Kidney (tissue), 14 donors: ENCODE measurements around the gene NLK. TPM values are rescaled to one million over a fixed set of nuclear protein-coding genes. Genes with fewer than 3 reads are reported as not detected.

Source experiments
- DNase-seq, 5 donors: peaks; one replicate each; pipeline ENCODE4 v3.0.0-alpha.2; 2013 to 2020
- FAIRE-seq: peaks from 2 replicates; lab custom pipeline; 2012; peaks lifted over from hg19 to GRCh38; lab: Jason Lieb, UNC
- H3K27ac ChIP-seq, 2 donors: one replicate each; pipeline ENCODE4 v1.7.0; 2013; ENCODE audit warnings: low read depth in 2 of 2, low read length in 2 of 2, inconsistent platforms in 1 of 2
- H3K27me3 ChIP-seq: one replicate; pipeline ENCODE4 v1.7.1; 2013; ENCODE audit warnings: low read length, inconsistent platforms; ENCODE audit not compliant: control insufficient read depth, insufficient read depth
- H3K36me3 ChIP-seq, 3 donors: one replicate each; pipeline versions ENCODE4 v1.7.0 to v1.7.1; 2013; ENCODE audit warnings: low read length in 3 of 3, control low read depth in 1 of 3, inconsistent platforms in 1 of 3; ENCODE audit not compliant: insufficient read depth in 3 of 3, control insufficient read depth in 2 of 3
- H3K4me1 ChIP-seq, 3 donors: one replicate each; pipeline versions ENCODE4 v1.7.0 to v1.7.1; 2013; ENCODE audit warnings: low read length in 3 of 3, inconsistent platforms in 1 of 3, low read depth in 1 of 3; ENCODE audit not compliant: control insufficient read depth in 2 of 3, insufficient read depth in 2 of 3
- H3K4me3 ChIP-seq, 3 donors: one replicate each; pipeline versions ENCODE4 v1.7.0 to v1.8.1; 2013; ENCODE audit warnings: low read length in 3 of 3, control low read depth in 1 of 3, inconsistent platforms in 1 of 3
- H3K9ac ChIP-seq, 3 donors: one replicate each; pipeline versions ENCODE4 v1.7.0 to v1.7.1; 2013; ENCODE audit warnings: low read length in 3 of 3, control low read depth in 1 of 3, inconsistent platforms in 1 of 3
- H3K9me3 ChIP-seq, 3 donors: one replicate each; pipeline versions ENCODE4 v1.7.0 to v1.7.1; 2013; ENCODE audit warnings: low read length in 3 of 3, control low read depth in 1 of 3, inconsistent platforms in 1 of 3; ENCODE audit not compliant: control insufficient read depth in 2 of 3, insufficient read depth in 1 of 3
- intact Hi-C: fragments of 100-400 bp; cut with DNase I; formaldehyde crosslinking; loops from one replicate; pipeline ENCODE4 v1.11.1; 2022
- polyA plus RNA-seq: library from polyadenylated mRNA; stranded (reverse); fragments of 350-450 nt; fragmentation: Illumina TruSeq; extraction: RNeasy Lipid Tissue Mini Kit (QIAGEN cat#74804); gene quantifications from one replicate; pipeline ENCODE4 v1.2.3, GENCODE V29; 2014; ENCODE audit warnings: low read depth, low replicate concordance; ENCODE audit not compliant: insufficient read depth
- total RNA-seq: library from RNA; stranded (reverse); fragmentation: NEBNext Ultra II Directional; extraction: Animal tissue kit (Norgen Biotek cat#: 25700); gene quantifications from one replicate; pipeline ENCODE4 v1.2.1, GENCODE V29; 2021
- TF ChIP-seq, protein P1 (sequence below): IDR thresholded peaks from 3 replicates; pipeline ENCODE4 v1.5.1; 2012; ENCODE audit warnings: mild to moderate bottlenecking, moderate library complexity, borderline replicate concordance; ENCODE audit not compliant: insufficient read depth; ENCODE audit errors: extremely low read depth
- donor health status: control.
- donor health status: control.
- donor health status: control.
- donor health status: control.
- donor health status: control.
- donor health status: DM: yes; HTN: yes; CAD: no.
- donor health status: Normal renal cell carcinoma (clear cell type).

NLK gene
- total and polyA plus RNA-seq, 2 donors from 2014 or later = 20.2 to 31.3 TPM

DNA sequence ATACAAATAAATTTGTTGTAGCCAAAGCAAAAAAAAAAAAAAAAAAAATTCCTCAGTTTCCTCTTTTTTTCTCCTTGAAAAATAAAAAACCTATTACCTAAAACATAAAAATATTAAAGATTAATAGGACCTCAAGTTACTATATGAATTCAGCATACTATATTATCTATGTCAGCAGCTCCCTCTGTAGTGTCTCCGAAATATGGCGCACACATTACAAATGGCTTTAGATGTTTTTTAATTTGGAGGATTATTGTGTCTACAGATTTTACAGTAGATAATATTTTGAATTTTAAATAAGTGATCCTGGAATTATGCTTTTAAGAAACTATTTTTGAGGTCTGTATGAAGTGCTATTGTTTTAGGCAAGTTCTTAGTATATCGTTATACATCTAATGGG, 94.4 kb downstream of the NLK start:
- no peak overlapping the region for H3K9ac ChIP-seq
- FAIRE-seq = no peak
- no peaks in the 10 kb centered on the region for H3K4me1 ChIP-seq
- no peak overlapping the region for H3K4me3 ChIP-seq
- DNase-seq = no peak
- intact Hi-C loops = no loop called here
- TF ChIP-seq, protein P1, sequence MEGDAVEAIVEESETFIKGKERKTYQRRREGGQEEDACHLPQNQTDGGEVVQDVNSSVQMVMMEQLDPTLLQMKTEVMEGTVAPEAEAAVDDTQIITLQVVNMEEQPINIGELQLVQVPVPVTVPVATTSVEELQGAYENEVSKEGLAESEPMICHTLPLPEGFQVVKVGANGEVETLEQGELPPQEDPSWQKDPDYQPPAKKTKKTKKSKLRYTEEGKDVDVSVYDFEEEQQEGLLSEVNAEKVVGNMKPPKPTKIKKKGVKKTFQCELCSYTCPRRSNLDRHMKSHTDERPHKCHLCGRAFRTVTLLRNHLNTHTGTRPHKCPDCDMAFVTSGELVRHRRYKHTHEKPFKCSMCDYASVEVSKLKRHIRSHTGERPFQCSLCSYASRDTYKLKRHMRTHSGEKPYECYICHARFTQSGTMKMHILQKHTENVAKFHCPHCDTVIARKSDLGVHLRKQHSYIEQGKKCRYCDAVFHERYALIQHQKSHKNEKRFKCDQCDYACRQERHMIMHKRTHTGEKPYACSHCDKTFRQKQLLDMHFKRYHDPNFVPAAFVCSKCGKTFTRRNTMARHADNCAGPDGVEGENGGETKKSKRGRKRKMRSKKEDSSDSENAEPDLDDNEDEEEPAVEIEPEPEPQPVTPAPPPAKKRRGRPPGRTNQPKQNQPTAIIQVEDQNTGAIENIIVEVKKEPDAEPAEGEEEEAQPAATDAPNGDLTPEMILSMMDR = no peak
- peaks cover 0 to 3% (median 0%) of the 10 kb centered on the region in 3 donors for H3K36me3 ChIP-seq
- H3K27me3 ChIP-seq = no peaks in the 10 kb centered on the region
- H3K27ac ChIP-seq = no peak overlapping the region
- no peaks in the 10 kb centered on the region for H3K9me3 ChIP-seq

DNA sequence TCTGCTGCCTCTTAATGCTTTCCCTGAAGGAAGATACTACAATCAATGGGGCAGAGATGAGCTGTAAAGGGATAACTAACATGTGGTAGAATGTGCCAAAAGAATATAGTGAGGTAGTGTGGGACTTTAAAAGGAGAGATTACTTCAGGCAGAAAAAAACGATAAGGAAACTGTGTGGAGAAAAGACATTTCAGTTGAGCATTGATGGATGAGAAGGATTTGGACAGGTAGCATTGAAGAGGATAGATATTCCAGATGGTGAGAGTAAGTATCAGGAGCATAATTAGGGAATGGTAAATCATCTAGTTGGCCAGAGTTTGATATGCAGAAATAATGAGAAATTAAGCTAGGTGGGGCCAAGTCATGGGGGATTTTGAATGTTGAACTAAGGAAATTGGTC, 97.3 kb downstream of the NLK start:
- TF ChIP-seq, protein P1 = no peak
- H3K9me3 ChIP-seq = no peaks in the 10 kb centered on the region
- intact Hi-C loops = no loop called here
- H3K4me3 ChIP-seq = no peak overlapping the region
- H3K27me3 ChIP-seq = no peaks in the 10 kb centered on the region
- H3K27ac ChIP-seq = no peak overlapping the region
- H3K4me1 ChIP-seq = no peaks in the 10 kb centered on the region
- H3K36me3 ChIP-seq = no peaks in the 10 kb centered on the region
- no peak overlapping the region for H3K9ac ChIP-seq
- FAIRE-seq (no peak), DNase-seq (no peak)

DNA sequence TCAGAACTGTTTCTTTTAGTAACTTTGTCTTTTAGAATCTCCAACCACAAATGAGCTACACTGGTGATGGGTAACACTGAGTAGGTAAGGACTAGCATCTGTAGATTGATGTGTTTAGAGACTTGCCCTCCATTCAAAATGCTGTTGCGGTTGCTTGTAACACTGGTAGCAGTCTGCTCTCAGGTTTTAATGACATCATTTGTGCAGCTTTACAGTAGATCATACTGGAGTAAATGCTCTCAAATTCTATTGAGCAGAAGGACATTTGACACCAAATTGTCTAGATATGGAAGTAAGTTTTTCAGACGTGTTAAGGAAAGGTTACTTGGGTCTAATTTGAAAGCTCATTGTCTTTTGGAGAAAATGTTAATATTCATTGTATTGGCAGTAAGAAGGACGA, 98.8 kb downstream of the NLK start:
- H3K4me1 ChIP-seq = no peaks in the 10 kb centered on the region
- TF ChIP-seq, protein P1 = no peak
- no peak for FAIRE-seq
- no peak overlapping the region for H3K9ac ChIP-seq
- no peak for DNase-seq
- H3K27ac ChIP-seq = no peak overlapping the region
- no peaks in the 10 kb centered on the region for H3K36me3 ChIP-seq
- H3K9me3 ChIP-seq = no peaks in the 10 kb centered on the region
- intact Hi-C loops = no loop called here
- no peaks in the 10 kb centered on the region for H3K27me3 ChIP-seq
- H3K4me3 ChIP-seq = no peak overlapping the region

DNA sequence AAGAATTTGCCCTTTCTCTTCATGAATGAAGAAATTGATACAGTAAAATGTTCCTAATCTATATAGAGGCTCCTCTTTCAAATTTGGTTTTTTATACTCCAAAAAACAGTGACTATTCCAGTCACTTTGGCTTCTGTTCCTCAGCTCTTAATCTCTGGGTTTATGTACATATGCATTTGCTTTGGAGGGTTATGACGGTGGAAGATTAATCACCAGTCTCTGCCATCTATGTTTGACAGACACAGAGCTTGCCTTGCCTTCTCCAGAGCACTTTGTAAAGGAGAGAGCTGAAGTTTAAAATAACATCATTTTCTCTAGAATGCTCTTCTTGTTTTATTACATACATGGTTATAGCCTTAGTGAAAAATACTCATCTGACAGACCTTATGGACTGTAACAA, 99.3 kb downstream of the NLK start:
- Histone ChIP-seq H3K9ac (no peak overlapping the region), H3K27ac (no peak overlapping the region), H3K36me3 (no peaks in the 10 kb centered on the region), H3K4me1 (no peaks in the 10 kb centered on the region), H3K27me3 (no peaks in the 10 kb centered on the region), H3K9me3 (no peaks in the 10 kb centered on the region), H3K4me3 (no peak overlapping the region)
- intact Hi-C loops = no loop called here
- DNase-seq = no peak
- no peak for FAIRE-seq
- TF ChIP-seq, protein P1 = no peak
